Endodermal cell (in vitro differentiated cells): ENCODE measurements around the gene PLEKHG4B. TPM values are rescaled to one million over a fixed set of nuclear protein-coding genes. Genes with fewer than 3 reads are reported as not detected.
A peak's percentile ranks its signal among the peaks of the same experiment; 100 is the strongest.

Experiments used
- DNase-seq: peaks from one replicate; pipeline ENCODE4 v3.0.0-alpha.2; 2017
- H3K27ac ChIP-seq: 2 replicates; pipeline ENCODE4 v1.5.1; 2013; ENCODE audit warnings: mild to moderate bottlenecking, low read depth, low read length, moderate library complexity
- H3K27me3 ChIP-seq: 2 replicates; pipeline ENCODE4 v1.6.1; 2013; ENCODE audit warnings: mild to moderate bottlenecking, low read length, moderate library complexity; ENCODE audit not compliant: insufficient read depth, control insufficient read depth, poor library complexity, severe bottlenecking
- H3K36me3 ChIP-seq: 2 replicates; pipeline ENCODE4 v1.7.0; 2013; ENCODE audit warnings: mild to moderate bottlenecking, low read length, moderate library complexity; ENCODE audit not compliant: control insufficient read depth, insufficient read depth
- H3K4me1 ChIP-seq: one replicate; pipeline ENCODE4 v1.7.0; 2013; ENCODE audit warnings: low read length; ENCODE audit not compliant: control insufficient read depth, insufficient read depth
- H3K4me3 ChIP-seq: 2 replicates; pipeline ENCODE4 v1.5.1; 2013; ENCODE audit warnings: mild to moderate bottlenecking, low read length, moderate library complexity
- H3K9ac ChIP-seq: 2 replicates; pipeline ENCODE4 v1.6.1; 2013; ENCODE audit warnings: mild to moderate bottlenecking, low read length, moderate library complexity; ENCODE audit not compliant: poor library complexity, severe bottlenecking; ENCODE audit errors: extremely low read depth
- H3K9me3 ChIP-seq: 2 replicates; pipeline ENCODE4 v1.6.1; 2013; ENCODE audit warnings: mild to moderate bottlenecking, low read length, moderate library complexity; ENCODE audit not compliant: control insufficient read depth
- H3K27ac Mint-ChIP-seq: 2 replicates; pipeline ENCODE4 v1.8.0; 2020; ENCODE audit warnings: mixed read lengths
- H3K27me3 Mint-ChIP-seq: 2 replicates; pipeline ENCODE4 v1.8.0; 2021; ENCODE audit warnings: mild to moderate bottlenecking, mixed read lengths; ENCODE audit not compliant: insufficient read depth
- H3K36me3 Mint-ChIP-seq: 2 replicates; pipeline ENCODE4 v1.8.0; 2020; ENCODE audit warnings: low read depth, mixed read lengths
- H3K4me1 Mint-ChIP-seq: 2 replicates; pipeline ENCODE4 v1.8.0; 2020; ENCODE audit warnings: mixed read lengths
- H3K4me3 Mint-ChIP-seq: 2 replicates; pipeline ENCODE4 v1.8.0; 2020; ENCODE audit warnings: mild to moderate bottlenecking, moderate library complexity, mixed read lengths
- H3K9me3 Mint-ChIP-seq: 2 replicates; pipeline ENCODE4 v1.8.0; 2020; ENCODE audit warnings: mild to moderate bottlenecking, mixed read lengths
- CTCF ChIP-seq: fragments of 200-600 bp; sonication (generic); conservative IDR thresholded peaks from 2 replicates; pipeline ENCODE4 v1.5.0; 2021; ENCODE audit warnings: antibody characterized with exemption, mild to moderate bottlenecking
- WGBS, 2 experiments: methylation state at CpG; one replicate each; pipeline versions ENCODE4 v1.1.5 to v1.1.7; 2013; ENCODE audit warnings: missing lambda C conversion rate in 2 of 2, mixed read lengths in 1 of 2; ENCODE audit not compliant: insufficient coverage in 1 of 2, insufficient read length in 1 of 2; 5-methylcytosine and 5-hydroxymethylcytosine counted together
- total RNA-seq, 2 donors: library from RNA; stranded (reverse); fragmentation: NEBNext Ultra II Directional in 1 of 2; extraction: Animal tissue kit (Norgen Biotek cat#: 25700) in 1 of 2; gene quantifications; 2 replicates in 1 of 2; 3 replicates in 1 of 2; pipeline ENCODE4 v1.2.1, GENCODE V29; 2021

The PLEKHG4B gene
- total RNA-seq, 2 donors from 2014 or later: 16.3 to 22.8 TPM

GRCh38 chr5:169071-169727 is 77.2 kb downstream of the PLEKHG4B start:
- no peaks in the 10 kb centered on the region for H3K4me1 Mint-ChIP-seq
- no peak overlapping the region for H3K9ac ChIP-seq
- no peaks in the 10 kb centered on the region for H3K9me3 ChIP-seq
- H3K27me3 Mint-ChIP-seq: no peaks in the 10 kb centered on the region
- no peak for TF ChIP-seq CTCF
- no peaks in the 10 kb centered on the region for H3K27me3 ChIP-seq
- no peak overlapping the region for H3K27ac Mint-ChIP-seq
- 90 to 92% methylated on average over 31 to 32 of the region's 32 CpGs for WGBS, 2 experiments
- no peaks in the 10 kb centered on the region for H3K4me1 ChIP-seq
- no peak for DNase-seq
- no peak overlapping the region for H3K4me3 Mint-ChIP-seq
- no peak overlapping the region for H3K27ac ChIP-seq
- H3K36me3 ChIP-seq: no peaks in the 10 kb centered on the region
- H3K4me3 ChIP-seq: no peak overlapping the region
- H3K36me3 Mint-ChIP-seq: peaks cover 14% of the 10 kb centered on the region
- peaks cover 11% of the 10 kb centered on the region for H3K9me3 Mint-ChIP-seq

- Mint-ChIP-seq H3K27ac (no peak overlapping the region), H3K4me3 (no peak overlapping the region), H3K36me3 (peaks cover 8% of the 10 kb centered on the region), H3K4me1 (no peaks in the 10 kb centered on the region), H3K27me3 (no peaks in the 10 kb centered on the region), H3K9me3 (peaks cover 5% of the 10 kb centered on the region)
- H3K4me1 ChIP-seq: no peaks in the 10 kb centered on the region
- no peak overlapping the region for H3K27ac ChIP-seq
- H3K36me3 ChIP-seq: no peaks in the 10 kb centered on the region
- DNase-seq: no peak
- WGBS, 2 experiments: 92 to 97% methylated on average over 10 to 12 of the region's 12 CpGs
- no peak overlapping the region for H3K4me3 ChIP-seq
- H3K9ac ChIP-seq: no peak overlapping the region
- peak; percentile 14 for TF ChIP-seq CTCF
- H3K27me3 ChIP-seq: no peaks in the 10 kb centered on the region
- H3K9me3 ChIP-seq: no peaks in the 10 kb centered on the region
Observed at GRCh38 chr5:169728-170094, 77.7 kb downstream of the PLEKHG4B start.

- H3K27me3 Mint-ChIP-seq: no peaks in the 10 kb centered on the region
- DNase-seq: no peak
Observed at GRCh38 chr5:170971-171800, 79.2 kb downstream of the PLEKHG4B start.

More at GRCh38 chr5:170971-171800, 79.2 kb downstream of the PLEKHG4B start:
- H3K4me3 Mint-ChIP-seq: no peak overlapping the region
- H3K9ac ChIP-seq: no peak overlapping the region
- peaks cover 3% of the 10 kb centered on the region for H3K9me3 Mint-ChIP-seq
- peaks cover 6% of the 10 kb centered on the region for H3K36me3 Mint-ChIP-seq
- peaks cover under 1% of the 10 kb centered on the region for H3K4me1 Mint-ChIP-seq
- H3K27ac ChIP-seq: peak overlapping the region; percentile 44
- no peak for TF ChIP-seq CTCF
- H3K9me3 ChIP-seq: no peaks in the 10 kb centered on the region
- peaks cover 1% of the 10 kb centered on the region for H3K4me1 ChIP-seq
- H3K36me3 ChIP-seq: no peaks in the 10 kb centered on the region
- 94 to 98% methylated on average over 23 to 37 of the region's 37 CpGs for WGBS, 2 experiments
- no peak overlapping the region for H3K27ac Mint-ChIP-seq
- H3K27me3 ChIP-seq: no peaks in the 10 kb centered on the region
- H3K4me3 ChIP-seq: no peak overlapping the region
